ENCODE data around the gene PIKFYVE.
A peak's percentile ranks its signal among the peaks of the same experiment; 100 is the strongest.
"Not testable (repeated sequence)": the region's sequence is repeated elsewhere in the genome, so short reads cannot be mapped to it uniquely, and the experiment has no call there.

Gene PIKFYVE

GRCh38 chr2:208363485-208363884 lies 97.4 kb downstream of the PIKFYVE start:
- no peak for DNase-seq

DNA sequence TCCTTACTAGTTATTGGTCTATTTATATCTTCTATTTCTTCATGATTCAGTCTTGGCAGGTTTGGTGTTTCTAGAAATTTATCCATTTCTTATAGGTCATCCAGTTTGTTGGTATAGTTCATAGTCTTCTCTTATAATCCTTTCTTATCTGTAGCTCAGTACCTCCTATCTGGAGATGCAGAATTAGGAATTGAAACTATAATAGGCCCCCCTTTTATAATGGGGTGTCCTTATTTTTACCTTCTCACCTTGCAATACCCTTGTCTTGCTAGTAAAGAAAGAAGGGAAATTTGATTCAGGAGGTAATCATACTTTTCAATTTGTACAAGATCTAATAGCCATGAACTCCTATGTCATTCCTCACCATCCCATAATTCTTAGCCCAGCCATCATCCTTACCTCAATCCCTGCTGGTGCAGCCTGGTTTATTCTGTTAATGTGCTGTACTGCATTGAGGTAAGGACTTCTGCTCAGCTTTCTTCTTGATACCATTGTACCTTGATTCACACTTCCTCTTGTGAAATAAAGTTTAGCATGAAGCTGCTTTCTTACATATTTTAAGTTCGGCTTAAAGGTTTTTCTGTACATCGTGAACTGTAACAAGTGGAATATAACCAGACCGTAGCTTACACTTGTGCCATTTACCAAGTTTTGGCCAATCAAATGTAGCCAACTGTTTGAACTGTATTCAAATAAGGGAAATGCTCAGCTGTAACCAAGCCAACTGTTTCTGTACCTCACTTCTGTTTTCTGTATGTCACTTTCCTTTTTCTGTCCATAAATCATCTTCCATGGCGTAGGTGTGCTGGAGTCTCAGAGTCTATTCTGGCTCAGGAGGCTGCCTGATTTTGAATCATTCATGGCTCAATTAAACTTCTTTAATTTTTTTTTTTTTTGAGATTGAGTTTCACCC lies 100.4 kb downstream of the PIKFYVE start:
- no peak for DNase-seq

- no peak for DNase-seq
These were observed 103.0 kb downstream of the PIKFYVE start for GRCh38 chr2:208369091-208369490.

DNA sequence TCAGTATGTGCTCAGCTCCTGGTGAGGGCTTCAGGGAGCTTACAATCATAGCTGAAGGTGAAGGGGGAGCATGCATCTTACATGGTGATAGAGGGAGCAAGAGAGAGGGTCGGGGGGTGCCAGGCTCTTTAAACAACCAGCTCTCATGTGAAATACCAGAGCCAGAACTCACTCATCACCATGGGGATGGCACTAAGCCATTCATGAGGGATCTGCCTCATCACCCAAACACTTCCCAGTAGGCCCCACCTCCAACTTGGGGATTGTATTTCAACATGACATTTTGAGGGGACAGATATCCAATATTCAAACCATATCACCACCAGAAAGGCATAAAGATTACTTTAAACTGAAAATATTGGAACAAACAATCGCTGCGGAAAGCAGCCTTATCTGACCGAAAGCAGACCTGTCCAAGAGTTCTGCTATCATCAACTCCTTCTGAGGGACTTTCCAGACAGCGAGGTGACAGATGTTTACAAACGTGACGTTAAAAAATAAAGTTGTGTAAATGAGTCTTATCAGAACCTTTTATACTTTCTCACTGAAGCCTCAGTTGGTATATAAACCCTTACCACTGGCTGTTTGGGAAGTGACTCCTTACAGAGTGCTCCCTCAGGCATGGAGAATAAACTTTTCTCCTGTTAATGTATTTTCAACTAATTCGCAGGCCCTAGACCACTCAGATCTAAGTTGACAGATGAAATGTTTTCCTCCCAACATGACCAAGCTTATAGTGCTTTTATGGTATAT lies 105.0 kb downstream of the PIKFYVE start:
- no peak for DNase-seq

DNA sequence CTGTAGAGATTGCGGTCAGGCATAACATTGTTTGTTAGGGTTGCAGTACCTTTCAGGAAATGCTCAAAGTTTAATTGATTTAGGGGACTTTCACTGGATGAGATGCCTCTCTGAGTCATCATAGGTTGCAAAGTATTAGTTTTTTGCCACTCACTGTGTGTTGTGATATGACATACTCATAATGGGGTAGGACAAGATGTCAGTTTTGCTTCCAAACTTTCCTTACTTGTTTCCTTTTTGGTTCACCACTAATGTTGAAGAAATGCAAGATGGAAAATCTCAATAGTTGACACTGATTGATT lies 105.5 kb downstream of the PIKFYVE start:
- no peak for DNase-seq

GRCh38 chr2:208373460-208374089 lies 107.5 kb downstream of the PIKFYVE start:
- peak; percentile 9 for DNase-seq

- no peak for DNase-seq
These were observed 109.5 kb downstream of the PIKFYVE start for GRCh38 chr2:208375491-208376068.

DNA sequence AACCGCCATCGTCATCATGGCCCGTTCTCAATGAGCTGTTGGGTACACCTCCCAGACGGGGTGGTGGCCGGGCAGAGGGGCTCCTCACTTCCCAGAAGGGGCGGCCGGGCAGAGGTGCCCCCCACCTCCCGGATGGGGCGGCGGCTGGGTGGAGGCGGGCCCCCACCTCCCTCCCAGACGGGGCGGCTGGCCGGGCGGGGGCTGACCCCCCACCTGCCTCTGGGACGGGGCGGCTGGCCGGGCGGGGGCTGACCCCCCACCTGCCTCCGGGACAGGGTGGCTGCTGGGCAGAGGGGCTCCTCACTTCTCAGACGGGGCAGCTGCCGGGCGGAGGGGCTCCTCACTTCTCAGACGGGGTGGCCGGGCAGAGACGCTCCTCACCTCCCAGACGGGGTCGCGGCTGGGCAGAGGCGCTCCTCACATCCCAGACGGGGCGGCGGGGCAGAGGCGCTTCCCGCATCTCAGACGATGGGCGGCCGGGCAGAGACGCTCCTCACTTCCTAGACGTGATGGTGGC lies 111.3 kb downstream of the PIKFYVE start:
- not testable (repeated sequence) for DNase-seq

GRCh38 chr2:208379192-208379591 lies 113.1 kb downstream of the PIKFYVE start:
- no peak for DNase-seq

DNA sequence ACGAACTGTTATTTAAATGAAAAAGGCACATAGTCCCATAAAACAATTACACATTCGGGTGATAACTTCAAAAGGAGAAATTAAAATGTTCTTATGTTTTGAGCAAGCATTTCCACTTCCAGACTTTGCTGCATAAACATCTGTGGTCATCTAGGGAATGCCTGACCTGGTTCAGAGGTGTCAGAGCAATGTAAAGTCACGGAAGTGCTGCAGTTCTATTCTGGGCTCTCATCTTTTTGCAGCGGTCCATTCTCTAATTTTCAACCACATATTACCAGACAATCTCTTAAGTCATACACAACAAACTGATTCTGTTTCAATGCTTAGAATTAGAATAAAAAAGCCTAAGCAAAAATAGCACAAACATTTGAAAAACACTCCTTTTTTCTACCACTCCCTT lies 118.6 kb downstream of the PIKFYVE start:
- no peak for DNase-seq

DNA sequence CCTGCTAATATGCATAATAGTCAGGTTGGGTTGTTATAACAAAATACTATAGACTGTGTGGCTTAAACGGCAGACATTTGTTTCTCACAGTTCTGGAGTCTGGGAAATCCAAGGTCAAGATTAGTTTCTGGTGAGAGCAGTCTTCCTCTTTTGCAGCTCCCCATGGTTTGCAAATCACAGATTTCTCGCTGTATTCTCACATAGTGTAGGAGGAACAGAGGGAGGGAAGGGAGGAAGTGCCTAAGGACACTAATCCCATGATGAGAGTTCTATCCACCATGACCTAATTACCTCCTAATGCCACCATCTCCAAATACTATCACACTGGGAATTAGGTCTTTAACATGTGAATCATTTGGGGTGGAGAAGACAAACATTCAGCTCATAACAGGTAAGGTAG lies 120.5 kb downstream of the PIKFYVE start:
- DNase-seq = no peak

DNA sequence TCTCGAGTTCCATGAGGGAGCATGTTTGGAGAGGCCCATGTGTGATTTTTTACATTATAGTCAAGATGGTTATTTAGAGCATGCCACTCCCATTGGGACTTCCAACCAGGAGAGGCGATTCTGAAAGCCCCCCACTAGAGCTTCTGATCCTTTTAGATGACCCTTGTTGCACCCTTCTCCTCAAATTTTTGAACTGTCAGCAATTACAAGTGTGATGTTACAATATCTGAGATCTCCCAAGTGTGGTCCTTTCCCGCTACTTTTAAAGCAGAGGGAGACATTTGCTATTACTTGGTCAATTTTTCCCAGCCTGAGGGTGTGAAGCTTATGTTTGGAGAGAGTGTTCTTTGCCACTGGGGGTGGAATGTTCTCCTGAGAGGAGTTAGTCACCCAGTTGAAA lies 123.9 kb downstream of the PIKFYVE start:
- no peak for DNase-seq

DNA sequence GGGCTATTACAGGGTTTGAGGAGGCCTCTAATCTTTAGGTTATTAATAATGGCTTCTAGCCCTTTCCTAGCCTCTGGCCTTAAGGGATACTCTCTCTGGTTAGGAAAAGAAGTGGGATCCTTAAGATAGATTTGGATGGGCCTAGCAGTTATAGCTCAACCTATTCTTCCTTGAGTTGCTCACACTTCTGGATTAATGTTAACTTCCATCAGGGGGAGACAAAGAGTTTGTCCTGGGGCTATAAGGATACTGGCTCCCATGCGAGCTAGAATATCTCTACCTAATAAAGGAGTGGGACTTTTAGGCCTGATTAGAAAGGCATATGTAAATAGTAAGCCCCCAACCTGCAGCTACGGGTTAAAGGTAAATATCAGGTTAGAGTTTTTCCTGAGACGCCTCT lies 126.2 kb downstream of the PIKFYVE start:
- DNase-seq = no peak

GRCh38 chr2:208396796-208397195 lies 130.7 kb downstream of the PIKFYVE start:
- DNase-seq = not testable (repeated sequence)

DNA sequence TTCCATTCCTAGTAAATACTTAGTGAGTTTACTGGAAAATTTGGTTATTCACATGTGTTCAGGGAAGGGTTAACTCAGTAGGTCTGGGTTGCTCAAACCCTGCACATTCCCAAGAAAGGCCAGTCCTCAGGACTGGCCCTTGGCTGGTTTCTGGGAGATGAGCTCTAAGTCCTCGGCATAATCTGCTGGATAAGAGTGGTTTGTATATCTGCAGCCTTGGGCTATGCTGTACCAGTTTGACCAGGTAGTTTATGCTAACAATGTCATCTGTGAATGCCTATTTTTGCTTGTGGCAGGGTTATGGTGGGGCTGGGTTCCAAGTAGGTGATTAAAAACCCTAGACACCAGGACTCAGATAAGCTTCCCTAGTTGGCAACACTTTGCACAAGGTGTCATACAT lies 133.1 kb downstream of the PIKFYVE start:
- no peak for DNase-seq

GRCh38 chr2:208406474-208407451 lies 140.7 kb downstream of the PIKFYVE start, which contains the start of gene PTH2R:
Gene PTH2R, plus strand, starts transcription at chr2:208406792. Its CDS starts 252 bp downstream, at chr2:208407044.
- DNase-seq = no peak

GRCh38 chr2:208407667-208408066 lies 141.6 kb downstream of the PIKFYVE start:
- no peak for DNase-seq
